ENCODE measurements around the gene TSPOAP1. TPM values are rescaled to one million over a fixed set of nuclear protein-coding genes. Genes with fewer than 3 reads are reported as not detected.
A peak's percentile ranks its signal among the peaks of the same experiment; 100 is the strongest.

Gene TSPOAP1
- total and polyA plus RNA-seq, 10 of the 15 experiments (the other 5 are each of a cell fraction or from before 2014, with no cell fraction given): 0.58 to 16.4 (median 4.2) TPM; not detected in 1

- TF ChIP-seq SKIL (IDR thresholded peaks at IDR 0.05; ENCODE audit: low read depth, poor library complexity, severe bottlenecking) (peak; percentile 40), IRF4 (IDR thresholded peaks at IDR 0.05; ENCODE audit: low read depth, low read length) (peak; percentile 63; the same call in 1 of the 2 replicates), HDAC6 (IDR thresholded peaks at IDR 0.05; ENCODE audit: unreplicated experiment) (no peak), NKRF (conservative IDR thresholded peaks at IDR 0.05) (no peak), SMAD1 (IDR thresholded peaks at IDR 0.05; ENCODE audit: low read depth, partially characterized antibody) (no peak), CHD4 (IDR thresholded peaks at IDR 0.05) (no peak), BHLHE40 (IDR thresholded peaks at IDR 0.05; ENCODE audit: borderline replicate concordance in 1 of 2, low read depth in 2 of 2, low read length in 1 of 2) (peak in 1 of 2 experiments; percentile 8; a peak in 1 of 4 replicates), NR2C1 (IDR thresholded peaks at IDR 0.05) (no peak), JUNB (IDR thresholded peaks at IDR 0.05) (no peak; the same call in 1 of the 2 replicates), MTA2 (IDR thresholded peaks at IDR 0.05; ENCODE audit: low read depth) (no peak), HDAC2 (IDR thresholded peaks at IDR 0.05) (no peak), SREBF2 (IDR thresholded peaks at IDR 0.05; ENCODE audit: low read length) (no peak), BCL3 (IDR thresholded peaks at IDR 0.05; ENCODE audit: borderline replicate concordance, insufficient read depth, low read depth, low read length, poor library complexity, severe bottlenecking) (no peak), EED (IDR thresholded peaks at IDR 0.05; ENCODE audit: low read depth) (no peak), PAX5 (IDR thresholded peaks at IDR 0.05; ENCODE audit: borderline replicate concordance, low read depth, low read length) (no peak), E2F4 (IDR thresholded peaks at IDR 0.05; ENCODE audit: low read depth, low read length) (no peak), ZNF24 (IDR thresholded peaks at IDR 0.05) (no peak), RUNX3 (IDR thresholded peaks at IDR 0.05; ENCODE audit: low read length) (peak; percentile 59), YY1 (IDR thresholded peaks at IDR 0.05; ENCODE audit: low read depth, low read length) (0 out of 2 replicates have a peak, but pooled peaks have one; percentile 51), IKZF2 (IDR thresholded peaks at IDR 0.05) (no peak), SRF (IDR thresholded peaks at IDR 0.05; ENCODE audit: low read depth in 2 of 2, low read length in 2 of 2) (no peak), ESRRA (IDR thresholded peaks at IDR 0.05; ENCODE audit: low read length) (no peak), ATF2 (IDR thresholded peaks at IDR 0.05; ENCODE audit: low read length) (no peak)
Measured at GRCh38 chr17:58317421-58318064, 11.1 kb downstream of the TSPOAP1 start (continued).

Measured in GM12878 (cell line).